Testis (tissue), 2 donors: Measurements from ENCODE around the gene RPL18.

Source experiments
- CTCF ChIP-seq, 3 experiments: fragments of 450-650 bp in 2 of 3; fragments of 200-600 bp in 1 of 3; sonication (generic) in 1 of 3; IDR thresholded peaks; one replicate each; pipeline ENCODE4 v1.5.1; 2016 to 2019; ENCODE audit warnings: antibody characterized with exemption in 3 of 3, mild to moderate bottlenecking in 2 of 3, moderate library complexity in 1 of 3
- POLR2A ChIP-seq: fragments of 450-650 bp; IDR thresholded peaks from one replicate; pipeline ENCODE4 v1.6.1; 2017; ENCODE audit warnings: antibody characterized with exemption, mild to moderate bottlenecking, moderate library complexity

- no peak for TF ChIP-seq CTCF (IDR thresholded peaks at IDR 0.05)
- no peak for TF ChIP-seq POLR2A
Measured at GRCh38 chr19:48668332-48668731, 49.4 kb upstream of the RPL18 start.
